LNCAP (cell line): ENCODE measurements around the gene CACNB3.

Experiments
- CTCF ChIP-seq: fragments of 450-650 bp; IDR thresholded peaks from 2 replicates; pipeline ENCODE4 v1.5.1; 2017; ENCODE audit warnings: mild to moderate bottlenecking

CACNB3 gene

GRCh38 chr12:48789858-48790326 is 28.4 kb upstream of the CACNB3 start:
- TF ChIP-seq CTCF = no peak

GRCh38 chr12:48793696-48794095 is 24.6 kb upstream of the CACNB3 start:
- TF ChIP-seq CTCF = no peak

- TF ChIP-seq CTCF = no peak
These were observed 23.4 kb upstream of the CACNB3 start for GRCh38 chr12:48794870-48795269.

GRCh38 chr12:48795550-48796455 is 22.5 kb upstream of the CACNB3 start:
- peak; percentile 91 for TF ChIP-seq CTCF

GRCh38 chr12:48796976-48797375 is 21.3 kb upstream of the CACNB3 start:
- TF ChIP-seq CTCF = no peak

- TF ChIP-seq CTCF = no peak
These were observed 17.8 kb upstream of the CACNB3 start for GRCh38 chr12:48800457-48800856.

- no peak for TF ChIP-seq CTCF
These were observed 17.3 kb upstream of the CACNB3 start for GRCh38 chr12:48800971-48801370.
